HG03558 (cell line): ENCODE results near the gene PTCD1.
A peak's percentile ranks its signal among the peaks of the same experiment; 100 is the strongest.

Experiments used
- ATAC-seq: cut with Tn5 transposase; IDR thresholded peaks from one replicate; pipeline ENCODE4 v1.9.1; 2021; ENCODE audit warnings: moderate number of reproducible peaks; ENCODE audit not compliant: unreplicated experiment; ENCODE audit errors: extremely low read depth

The PTCD1 gene

DNA sequence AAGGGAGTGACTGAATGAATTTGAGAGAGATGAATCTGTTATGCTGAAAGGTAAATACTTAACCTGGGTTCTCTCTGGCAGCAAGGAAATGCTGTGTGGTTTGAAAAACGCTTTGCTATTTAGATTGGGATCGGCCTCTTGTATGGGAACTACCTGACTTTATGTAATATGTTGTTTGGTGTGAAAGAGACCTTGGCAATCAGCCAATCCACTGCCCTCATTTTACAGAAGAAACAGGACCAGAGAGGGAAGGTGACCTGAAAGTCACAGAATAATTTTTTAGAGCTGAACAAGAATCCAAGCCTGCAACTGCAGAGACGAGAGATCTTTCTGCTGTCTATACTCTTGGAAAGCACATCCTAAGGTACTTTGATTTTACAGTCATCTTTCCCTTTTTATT is 28.8 kb downstream of the PTCD1 start:
- no peak for ATAC-seq

DNA sequence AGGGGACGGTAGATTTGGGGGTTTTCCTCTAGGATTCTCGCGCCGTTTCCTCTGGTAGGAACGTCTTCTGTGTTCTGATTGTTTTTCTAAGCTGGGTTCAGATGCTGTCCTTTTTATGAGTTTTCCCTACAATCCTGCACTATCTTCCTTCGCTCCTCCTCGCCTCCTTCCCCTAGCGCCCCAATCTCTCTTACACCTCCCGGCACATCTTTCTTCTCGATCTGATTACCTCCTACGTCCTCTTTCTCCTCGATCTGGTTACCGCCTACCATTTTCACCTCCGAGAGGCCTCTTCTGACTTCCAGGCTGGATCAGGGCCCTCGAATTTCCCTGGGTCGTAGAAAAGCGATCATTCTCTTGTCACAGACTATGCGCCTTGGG is 29.4 kb downstream of the PTCD1 start:
- ATAC-seq: no peak

DNA sequence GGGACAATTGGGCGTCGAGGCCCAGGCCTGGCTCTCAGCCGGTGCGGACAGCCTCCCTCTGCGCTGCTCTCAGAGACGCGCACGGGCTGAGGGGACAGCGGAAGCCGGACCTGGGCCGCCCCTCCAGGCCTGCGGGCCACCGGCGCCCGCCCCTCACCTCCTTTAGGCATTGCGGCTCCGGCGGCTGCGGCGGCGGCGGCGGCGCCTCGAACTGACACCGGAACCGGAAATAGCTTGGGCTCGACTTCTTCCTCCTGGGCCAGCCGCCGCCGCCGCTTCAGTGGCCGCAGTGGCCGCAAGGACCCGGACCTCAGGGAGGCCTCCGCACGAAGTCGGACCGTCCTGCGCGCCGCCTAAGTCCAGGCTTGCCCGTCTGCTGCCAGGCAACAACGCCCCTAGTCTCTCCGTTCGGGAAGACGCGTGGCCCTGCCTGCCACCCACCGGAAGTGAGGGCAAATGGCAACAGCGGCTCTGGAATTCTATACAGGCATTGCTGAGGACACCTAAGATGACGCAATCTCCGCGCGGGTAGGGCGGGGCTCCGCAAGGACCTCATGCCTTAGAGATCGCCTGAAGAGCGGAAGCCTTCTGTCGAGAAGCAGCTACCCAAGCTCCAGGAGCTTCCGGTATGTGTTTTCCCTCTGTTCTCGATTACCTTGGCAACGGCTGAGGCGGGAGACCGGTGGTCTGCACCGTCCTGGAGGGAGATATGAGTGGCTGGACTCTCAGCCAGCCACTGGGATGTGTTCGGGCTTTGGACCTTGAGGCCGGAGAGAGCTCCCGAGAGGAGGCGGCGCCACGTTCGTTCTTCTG is 30.0 kb downstream of the PTCD1 start, which contains the start of the genes BUD31 and PDAP1:
Gene BUD31, plus strand, starts transcription at position 591 of the 813 bp plus-strand sequence. CDS start 2,124 bp downstream, outside the sequence.
Gene PDAP1, minus strand, starts transcription at position 219 of the 813 bp plus-strand sequence. Its CDS starts 49 bp downstream, at position 170.
- peak; percentile 66 for ATAC-seq

DNA sequence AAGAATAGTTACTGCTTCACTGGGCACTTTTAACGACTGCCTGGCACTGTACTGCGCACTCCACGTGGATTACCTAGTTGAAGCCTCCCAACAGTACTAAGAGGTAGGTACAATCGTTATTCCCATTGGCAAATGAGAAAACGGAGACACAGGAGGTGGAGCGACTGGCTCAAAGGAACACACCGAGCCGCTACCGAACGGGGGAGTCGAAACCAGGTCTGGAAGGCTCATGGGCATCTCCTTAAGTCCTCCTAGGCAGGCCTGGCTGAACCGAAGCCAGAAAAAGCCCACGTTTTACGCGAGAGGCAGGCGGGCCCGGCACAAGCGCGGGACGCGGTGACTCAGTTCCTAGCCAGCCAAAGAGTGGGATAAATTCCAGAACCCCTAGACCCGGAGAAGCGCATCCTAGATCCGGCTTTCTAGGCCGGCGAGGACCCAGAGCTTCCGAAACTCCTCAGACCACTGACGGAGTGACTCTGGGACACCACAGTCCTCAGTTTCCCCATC is 30.7 kb downstream of the PTCD1 start:
- no peak for ATAC-seq

DNA sequence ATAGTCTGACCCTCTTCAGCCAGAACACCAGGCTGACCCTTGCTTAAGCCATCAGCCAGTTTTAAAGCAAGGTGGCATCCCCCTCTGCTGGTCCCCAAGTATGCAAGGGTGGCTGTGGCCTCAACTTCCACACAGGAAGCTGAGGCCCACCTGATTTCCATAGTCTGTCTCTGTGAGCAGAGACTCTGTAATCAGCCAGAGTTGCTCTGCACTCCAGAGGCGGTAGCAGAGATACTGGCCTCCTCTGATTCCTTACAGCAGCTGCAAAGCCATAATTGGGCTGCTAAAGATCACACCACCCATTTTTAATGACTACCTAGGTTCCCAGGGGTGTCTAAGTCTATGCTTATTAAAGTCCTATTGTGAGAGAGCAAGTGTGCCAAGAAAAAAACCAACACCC is 32.0 kb downstream of the PTCD1 start:
- ATAC-seq: no peak

DNA sequence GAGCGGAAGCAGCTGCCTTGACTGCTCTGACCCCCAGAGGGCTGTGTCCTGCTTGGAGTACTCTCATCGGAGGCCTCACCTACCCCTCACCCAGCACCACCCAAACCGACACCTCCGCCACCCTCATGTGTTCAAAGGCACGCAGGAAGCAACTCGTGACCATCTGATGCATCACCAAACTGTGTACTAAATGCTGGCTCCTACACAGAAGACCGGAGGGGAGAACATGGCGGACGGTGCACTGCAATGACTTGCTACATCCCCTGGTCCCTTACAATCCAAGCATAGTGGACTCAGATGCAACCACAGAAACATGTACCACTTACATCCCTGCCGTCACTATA is 33.6 kb downstream of the PTCD1 start:
- ATAC-seq: no peak

DNA sequence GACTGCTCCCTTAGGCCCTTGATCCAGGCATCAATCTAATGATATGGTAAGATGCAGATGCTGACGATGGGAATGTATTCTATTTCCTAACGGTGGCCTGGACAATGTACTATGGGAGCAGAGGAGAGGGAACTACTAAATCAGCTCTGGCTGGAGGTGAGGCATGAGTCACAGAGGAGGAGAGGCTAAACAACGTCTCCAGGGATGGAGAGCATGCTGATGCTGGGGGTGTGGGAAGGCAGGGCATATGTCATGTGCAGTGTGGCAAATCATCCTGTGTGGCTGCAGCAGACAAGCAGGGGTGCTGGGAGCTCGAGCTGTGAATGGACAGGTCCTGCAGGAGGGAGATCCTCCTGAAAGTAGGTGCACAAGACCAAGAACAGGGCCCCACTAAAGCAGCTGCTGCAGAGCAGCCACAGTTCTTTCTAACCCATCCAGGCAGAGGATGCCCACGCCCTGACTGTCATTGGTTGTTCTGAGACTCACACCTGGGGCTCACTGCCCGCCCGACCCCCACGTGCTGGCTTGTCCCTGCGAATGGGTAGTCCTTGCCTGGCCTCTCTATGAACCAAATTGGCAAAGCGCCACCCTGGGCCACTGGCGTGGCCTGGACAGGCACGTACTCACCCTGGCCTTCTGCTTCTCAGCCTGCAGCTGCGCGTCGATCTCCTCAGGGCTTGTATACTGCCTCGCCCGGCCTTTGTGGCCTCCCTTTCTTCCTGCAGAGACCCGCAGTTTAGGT is 34.2 kb downstream of the PTCD1 start:
- no peak for ATAC-seq

DNA sequence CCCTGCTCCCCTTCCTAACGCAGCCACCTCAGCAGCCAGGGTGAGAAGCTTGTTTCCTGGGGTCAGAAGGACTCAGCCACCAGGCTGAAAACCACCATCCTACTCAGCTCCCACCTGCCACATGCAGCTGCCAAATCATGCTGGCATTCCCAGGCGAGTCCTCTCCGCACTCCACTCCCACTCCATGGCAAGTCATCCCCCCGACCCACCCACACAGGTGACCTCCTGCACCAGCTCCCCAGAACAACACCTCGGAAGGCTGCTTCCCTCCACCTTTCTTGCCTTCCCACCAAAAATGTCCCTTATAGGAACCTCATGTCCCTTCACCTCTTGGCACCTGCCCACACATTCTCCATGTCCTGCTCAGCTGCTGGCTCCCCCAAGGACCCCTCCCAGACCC is 34.8 kb downstream of the PTCD1 start:
- ATAC-seq: no peak

DNA sequence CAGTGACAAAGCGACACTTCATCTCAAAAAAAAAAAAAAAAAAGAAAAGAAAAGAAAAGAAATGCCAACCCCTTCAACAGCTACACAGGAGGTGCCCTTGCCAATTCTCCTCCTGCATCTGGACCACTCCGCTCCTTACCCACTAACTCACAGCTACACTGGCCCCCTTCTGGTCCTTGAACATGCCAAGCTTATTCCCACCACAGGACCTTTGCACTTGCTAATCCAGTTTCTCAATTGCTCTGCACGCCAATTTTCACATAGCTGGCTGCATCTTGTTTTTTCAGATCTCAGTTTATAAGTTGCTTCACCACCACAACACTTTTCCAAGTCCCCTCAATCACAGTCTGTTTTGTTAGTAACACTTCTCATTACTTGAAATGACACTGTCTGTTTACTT is 35.7 kb downstream of the PTCD1 start:
- ATAC-seq: no peak

DNA sequence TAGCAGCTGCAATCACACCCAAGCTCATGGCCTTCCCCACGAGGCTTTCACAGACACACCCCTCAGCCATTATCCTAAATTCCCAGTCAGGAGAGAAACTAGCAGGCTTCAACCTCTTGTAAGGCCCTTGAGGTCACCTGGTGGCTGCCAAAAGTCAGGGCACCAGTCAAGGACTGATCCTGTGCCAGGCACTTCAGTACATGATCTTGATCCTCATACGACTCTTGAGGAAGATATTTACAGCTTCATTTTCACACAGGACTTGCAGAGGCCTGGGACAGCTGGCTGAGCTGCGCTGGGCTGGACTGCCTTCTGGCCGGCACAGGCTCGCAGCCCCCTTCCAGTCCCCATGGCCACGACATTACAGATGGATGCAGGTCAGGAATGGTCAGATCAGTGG is 39.0 kb downstream of the PTCD1 start:
- ATAC-seq: no peak

DNA sequence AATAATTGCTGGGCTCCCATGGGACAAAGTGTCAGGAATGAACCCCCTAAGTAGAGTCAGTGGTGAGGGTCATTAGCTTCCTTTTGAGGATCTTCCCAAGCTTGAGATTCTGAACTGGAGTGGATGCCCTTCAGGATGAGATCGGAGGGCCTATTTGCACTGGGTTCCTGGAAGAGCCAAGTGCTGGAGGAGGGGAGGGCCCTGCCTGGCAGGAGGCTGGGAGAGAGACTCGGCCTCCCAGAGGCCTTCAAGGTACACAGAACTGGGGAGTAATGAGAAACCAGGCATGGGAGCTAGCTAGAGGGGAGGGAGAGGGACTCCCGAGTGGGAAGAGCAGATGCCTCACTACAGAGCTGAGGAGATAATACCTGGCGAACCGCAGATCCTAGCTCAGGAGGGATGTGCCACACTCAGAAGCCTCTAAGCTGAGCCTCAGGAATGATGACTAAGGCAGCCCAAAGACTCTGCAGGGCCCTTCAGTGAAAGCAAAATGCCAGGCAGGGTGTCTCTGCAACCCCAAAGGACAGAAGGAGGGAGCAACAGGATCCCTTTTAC is 39.6 kb downstream of the PTCD1 start:
- ATAC-seq: no peak

DNA sequence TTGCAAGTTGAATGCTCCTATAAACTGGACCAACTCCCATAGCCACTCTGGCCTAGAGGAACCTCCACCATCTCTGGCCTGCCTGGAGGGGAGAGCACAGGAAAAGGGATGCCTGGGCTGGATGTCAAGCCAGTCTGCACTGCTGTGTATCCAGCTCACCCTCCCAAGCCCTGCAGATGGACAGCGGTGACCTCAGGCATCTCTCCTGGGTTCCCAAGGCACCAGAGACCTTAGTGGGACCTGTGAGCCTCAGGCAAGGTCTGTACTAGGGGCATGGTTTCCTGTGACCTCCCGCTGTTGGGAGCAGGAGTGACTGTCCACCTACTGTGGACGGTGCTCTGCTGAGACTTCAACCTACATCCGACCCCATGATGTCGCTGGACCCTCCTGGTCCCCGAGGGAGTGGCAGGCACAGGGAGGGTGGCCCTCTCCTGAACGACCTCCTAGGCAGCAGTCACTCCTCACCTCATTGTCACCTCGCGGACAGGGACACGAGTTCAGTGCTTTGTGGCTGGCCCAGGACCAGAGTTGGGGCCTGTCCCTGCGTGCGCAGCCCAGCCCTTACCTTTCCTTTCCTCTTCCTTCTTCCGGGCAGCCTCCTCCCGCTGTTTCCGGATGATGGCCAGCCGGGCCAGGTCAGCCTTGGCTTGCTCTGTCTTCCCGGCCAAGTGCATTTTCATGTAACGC is 41.2 kb downstream of the PTCD1 start:
- ATAC-seq: no peak

DNA sequence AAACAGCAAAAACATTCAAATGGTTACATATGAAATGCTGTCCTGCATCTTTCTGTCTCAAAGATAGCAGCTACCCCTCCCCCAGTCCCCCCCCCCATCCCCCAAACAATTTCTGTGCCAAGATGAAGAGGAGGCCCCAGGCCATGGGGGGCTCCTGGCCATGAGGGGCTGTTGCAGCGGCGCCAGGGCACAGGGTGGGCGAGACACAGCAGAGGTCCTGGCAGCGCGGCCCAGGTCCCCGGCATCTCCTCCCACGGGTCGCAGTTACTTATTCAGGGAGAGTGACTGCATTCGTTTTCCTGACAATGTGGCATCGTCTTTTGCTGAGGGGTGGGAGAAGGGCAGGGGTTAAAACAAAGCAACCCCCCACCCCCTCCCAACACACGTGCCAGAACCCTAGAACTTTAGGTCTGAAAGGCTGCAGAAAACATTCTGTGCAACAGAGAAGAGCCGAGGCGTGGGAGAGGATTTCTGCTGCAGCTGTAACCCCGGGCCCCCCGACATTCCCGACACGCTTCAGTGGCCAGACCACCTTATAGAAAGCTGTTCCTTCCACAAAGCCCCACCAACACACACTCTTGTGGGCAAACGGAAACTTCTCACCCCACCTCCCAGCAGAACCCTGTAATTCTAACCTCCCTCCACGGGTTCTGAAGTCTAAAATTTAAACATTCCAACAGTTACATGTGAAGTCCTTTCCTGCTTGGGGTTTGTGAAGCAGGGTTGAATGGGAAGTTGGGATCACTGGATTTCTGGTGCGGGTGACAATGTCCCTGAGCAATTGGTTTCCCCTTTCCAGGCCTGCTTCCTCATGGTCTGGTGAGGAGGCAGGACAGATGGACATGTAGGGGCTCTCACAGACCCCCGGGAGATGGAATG is 41.9 kb downstream of the PTCD1 start:
- no peak for ATAC-seq

DNA sequence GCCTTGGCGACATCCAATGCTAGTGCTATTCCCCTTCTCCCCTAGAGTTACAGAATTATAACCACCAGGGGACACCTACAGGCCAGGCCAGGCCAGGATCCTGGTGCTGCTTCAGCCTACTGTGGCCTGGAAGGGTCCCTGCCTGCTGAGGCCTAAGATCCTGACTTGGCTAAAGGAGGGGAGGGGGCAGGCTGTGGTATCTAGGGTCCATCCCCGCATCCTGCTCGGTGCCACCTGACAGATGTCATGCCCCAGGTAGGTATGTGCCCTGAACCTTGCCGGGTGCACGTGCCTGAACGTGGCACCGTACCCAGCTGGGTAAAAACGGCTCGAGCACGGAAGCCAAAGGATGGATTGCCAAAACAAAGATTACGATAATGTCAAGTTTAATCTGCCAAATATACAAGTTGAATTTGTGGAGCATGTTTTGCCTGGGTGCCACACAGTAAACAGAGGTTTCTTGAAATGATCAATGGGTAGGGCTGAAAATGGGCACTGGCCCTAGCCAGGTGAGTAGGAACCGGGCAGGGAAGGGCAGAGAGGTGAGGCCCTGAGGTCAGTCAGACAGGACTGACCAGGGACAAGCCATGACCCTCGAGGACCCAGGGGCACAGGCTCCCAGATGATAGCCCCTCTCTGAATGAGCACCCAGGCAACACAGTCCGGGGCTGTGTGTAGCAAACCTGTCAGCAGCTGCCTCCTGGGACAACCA is 42.8 kb downstream of the PTCD1 start:
- no peak for ATAC-seq

DNA sequence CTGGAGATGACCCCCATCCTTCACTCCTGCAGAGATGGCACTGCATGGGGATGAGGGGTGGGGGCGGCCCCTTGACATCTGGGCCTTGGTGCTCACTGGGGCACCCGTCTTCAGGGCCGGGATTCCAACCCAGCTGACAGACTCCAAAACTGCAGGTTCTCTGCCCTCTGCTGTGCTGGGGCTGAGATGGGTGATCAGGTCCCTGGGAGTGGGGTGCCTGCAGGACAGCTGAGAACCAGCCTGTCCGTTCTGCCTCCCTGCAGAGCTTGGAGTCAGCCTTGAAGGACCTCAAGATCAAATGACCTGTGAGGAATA is 44.5 kb downstream of the PTCD1 start:
- ATAC-seq: no peak

DNA sequence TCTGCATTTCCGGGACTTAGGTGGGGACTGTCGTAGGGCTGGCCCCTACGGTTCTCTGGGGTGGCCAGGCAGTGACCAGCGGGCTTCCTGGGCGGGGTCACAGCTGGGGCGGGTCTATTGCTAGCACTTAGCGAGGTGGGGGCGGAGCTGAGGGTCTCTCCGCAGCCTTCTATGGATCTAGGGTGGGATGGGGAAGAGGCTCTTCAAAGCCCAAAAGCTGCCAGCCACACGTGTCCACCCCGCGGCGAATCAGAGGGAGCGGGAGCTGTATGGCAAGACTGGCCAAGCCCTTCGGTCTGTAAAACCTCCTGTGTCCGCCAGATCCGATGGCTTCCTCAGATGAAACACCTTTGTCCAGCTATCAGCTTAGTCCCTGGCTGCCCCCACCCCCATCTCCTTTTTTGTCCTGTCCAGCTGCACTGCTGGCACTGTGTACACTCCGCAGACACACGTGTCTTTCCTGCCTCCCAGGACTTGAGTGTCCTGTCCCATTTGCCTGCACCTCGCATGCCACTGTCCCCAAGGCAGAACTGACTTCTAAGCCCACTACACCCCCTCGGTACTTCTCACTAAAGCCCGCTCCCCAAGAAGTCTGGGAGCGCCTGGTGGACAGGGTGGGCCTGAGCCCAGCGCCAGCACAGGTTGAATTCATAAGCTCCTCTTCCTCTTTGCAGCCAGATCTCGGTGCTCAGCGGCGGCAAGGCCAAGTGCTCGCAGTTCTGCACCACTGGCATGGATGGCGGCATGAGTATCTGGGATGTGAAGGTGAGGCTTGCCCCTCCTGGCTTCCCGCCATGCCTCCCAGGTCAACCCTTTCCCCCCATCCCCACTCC is 45.0 kb downstream of the PTCD1 start:
- ATAC-seq: no peak

DNA sequence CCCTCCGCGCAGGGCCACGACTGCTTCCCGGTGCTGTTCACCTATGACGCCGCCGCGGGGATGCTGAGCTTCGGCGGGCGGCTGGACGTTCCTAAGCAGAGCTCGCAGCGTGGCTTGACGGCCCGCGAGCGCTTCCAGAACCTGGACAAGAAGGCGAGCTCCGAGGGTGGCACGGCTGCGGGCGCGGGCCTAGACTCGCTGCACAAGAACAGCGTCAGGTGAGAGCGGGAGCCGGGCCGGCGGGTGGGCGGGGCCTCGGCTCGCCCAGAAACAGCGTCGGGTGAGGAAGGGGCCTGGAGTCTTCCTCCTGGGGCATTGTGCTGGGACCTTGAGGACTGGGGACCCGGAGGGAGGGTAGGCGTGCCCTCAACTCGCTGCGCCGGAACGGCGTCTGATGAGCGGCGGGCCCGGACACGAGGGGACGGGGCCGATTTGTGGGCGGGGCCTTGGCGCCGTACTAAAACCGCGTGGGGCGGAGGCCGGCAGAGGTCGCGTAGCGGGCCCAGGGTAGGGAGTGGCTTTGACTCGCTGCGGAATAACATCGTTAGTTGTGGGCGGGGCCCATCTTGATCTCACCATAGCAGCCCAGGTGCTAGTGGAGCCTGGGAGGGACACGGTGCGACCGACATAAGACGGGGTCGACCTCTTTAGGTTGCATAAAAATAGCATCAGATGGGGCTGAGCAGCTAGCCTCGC is 45.8 kb downstream of the PTCD1 start:
- peak; percentile 55 for ATAC-seq

DNA sequence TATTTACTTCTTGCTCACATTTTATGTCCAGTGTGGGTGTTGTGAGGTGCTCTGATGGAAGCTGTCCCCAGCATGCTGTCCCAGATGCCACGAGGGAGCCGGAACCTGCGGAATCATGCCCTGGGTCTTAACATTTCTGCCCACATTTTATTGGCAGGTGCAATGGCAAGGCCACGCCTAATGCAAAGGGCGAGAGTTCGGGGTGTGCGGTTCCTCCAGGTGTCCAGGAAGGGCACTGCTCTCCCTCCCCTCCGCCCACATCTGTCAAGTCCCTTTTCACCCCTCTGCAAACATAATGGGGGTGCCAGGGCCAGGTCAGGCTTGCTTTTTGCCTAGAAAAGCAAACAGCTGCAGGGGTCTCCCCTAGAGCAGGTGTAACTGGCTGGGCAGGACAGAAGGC is 46.6 kb downstream of the PTCD1 start:
- ATAC-seq: no peak
